DMS53 (cell line): Measurements from ENCODE around the gene IMPG2.

ENCODE experiments used
- DNase-seq: peaks from one replicate; lab custom pipeline; 2025; lab: John Stamatoyannopoulos, UW

Gene IMPG2

GRCh38 chr3:101183151-101183550, 137.2 kb downstream of the IMPG2 start:
- no peak for DNase-seq

- DNase-seq = no peak
Observed at GRCh38 chr3:101182734-101183133, 137.6 kb downstream of the IMPG2 start.

GRCh38 chr3:101181801-101182200, 138.6 kb downstream of the IMPG2 start:
- DNase-seq = no peak

- no peak for DNase-seq
Observed at GRCh38 chr3:101179637-101180036, 140.7 kb downstream of the IMPG2 start.

GRCh38 chr3:101177577-101177976, 142.8 kb downstream of the IMPG2 start:
- DNase-seq = no peak
